Prostate gland (tissue), 2 donors: Measurements from ENCODE around the gene DNAJB5. TPM values are rescaled to one million over a fixed set of nuclear protein-coding genes. Genes with fewer than 3 reads are reported as not detected.

Experiments used
- DNase-seq: peaks from one replicate; pipeline ENCODE4 v3.0.0-alpha.2; 2019; ENCODE audit warnings: low spot score
- H3K27ac ChIP-seq, 2 donors: fragments of 200-600 bp; sonication (generic); 2 replicates each; pipeline ENCODE4 v1.5.1; 2017 to 2019
- H3K27me3 ChIP-seq: fragments of 200-600 bp; sonication (generic); replicated peaks from 2 replicates; pipeline ENCODE4 v1.5.1; 2019; ENCODE audit not compliant: insufficient read depth
- H3K36me3 ChIP-seq, 2 donors: fragments of 200-600 bp; sonication (generic); 1 replicate in 1 of 2; 2 replicates in 1 of 2; pipeline versions ENCODE4 v1.5.1 to v1.8.1; 2017 to 2019
- H3K4me1 ChIP-seq: fragments of 200-600 bp; sonication (generic); replicated peaks from 2 replicates; pipeline ENCODE4 v1.5.1; 2019
- H3K4me3 ChIP-seq, 2 donors: fragments of 200-600 bp; sonication (generic); 2 replicates each; pipeline ENCODE4 v1.5.1; 2017 to 2019
- H3K9me3 ChIP-seq: fragments of 200-600 bp; sonication (generic); 2 replicates; pipeline ENCODE4 v1.5.1; 2017
- POLR2A ChIP-seq: fragments of 450-650 bp; IDR thresholded peaks from one replicate; pipeline ENCODE4 v1.6.1; 2016; ENCODE audit warnings: antibody characterized with exemption, mild to moderate bottlenecking
- POLR2AphosphoS5 ChIP-seq: sonication (generic); formaldehyde crosslinking; IDR thresholded peaks from one replicate; pipeline ENCODE4 v1.6.1; 2017; ENCODE audit warnings: antibody characterized with exemption
- WGBS: methylation state at CpG from one replicate; pipeline ENCODE4 v1.1.5; 2018; 5-methylcytosine and 5-hydroxymethylcytosine counted together
- intact Hi-C: fragments of 100-400 bp; cut with DNase I; formaldehyde crosslinking; loops from one replicate; pipeline ENCODE4 v1.14.2; 2022
- total RNA-seq, 2 donors: library from RNA; depleted of rRNA; stranded (reverse); fragments of >200 nt; gene quantifications; one replicate each; pipeline ENCODE4 v1.1.0, GENCODE V29; 2016
- TF ChIP-seq, protein P1 (sequence below), 4 experiments: fragments of 200-600 bp in 2 of 4; fragments of 450-650 bp in 2 of 4; sonication (generic) in 2 of 4; IDR thresholded peaks; 1 replicate in 3 of 4; 2 replicates in 1 of 4; pipeline ENCODE4 v1.5.1; 2016 to 2019; ENCODE audit warnings: antibody characterized with exemption in 4 of 4, mild to moderate bottlenecking in 2 of 4, moderate library complexity in 2 of 4

DNAJB5 gene
- total RNA-seq, 2 donors from 2014 or later = 16.5 to 43.3 TPM

- Histone ChIP-seq H3K4me1 (no peaks in the 10 kb centered on the region), H3K9me3 (no peaks in the 10 kb centered on the region), H3K27ac (peak overlapping the region; percentile 59 to 68), H3K27me3 (no peaks in the 10 kb centered on the region), H3K4me3 (peak overlapping the region; percentile 95 to 96), H3K36me3 (no peaks in the 10 kb centered on the region)
- TF ChIP-seq, protein P1, sequence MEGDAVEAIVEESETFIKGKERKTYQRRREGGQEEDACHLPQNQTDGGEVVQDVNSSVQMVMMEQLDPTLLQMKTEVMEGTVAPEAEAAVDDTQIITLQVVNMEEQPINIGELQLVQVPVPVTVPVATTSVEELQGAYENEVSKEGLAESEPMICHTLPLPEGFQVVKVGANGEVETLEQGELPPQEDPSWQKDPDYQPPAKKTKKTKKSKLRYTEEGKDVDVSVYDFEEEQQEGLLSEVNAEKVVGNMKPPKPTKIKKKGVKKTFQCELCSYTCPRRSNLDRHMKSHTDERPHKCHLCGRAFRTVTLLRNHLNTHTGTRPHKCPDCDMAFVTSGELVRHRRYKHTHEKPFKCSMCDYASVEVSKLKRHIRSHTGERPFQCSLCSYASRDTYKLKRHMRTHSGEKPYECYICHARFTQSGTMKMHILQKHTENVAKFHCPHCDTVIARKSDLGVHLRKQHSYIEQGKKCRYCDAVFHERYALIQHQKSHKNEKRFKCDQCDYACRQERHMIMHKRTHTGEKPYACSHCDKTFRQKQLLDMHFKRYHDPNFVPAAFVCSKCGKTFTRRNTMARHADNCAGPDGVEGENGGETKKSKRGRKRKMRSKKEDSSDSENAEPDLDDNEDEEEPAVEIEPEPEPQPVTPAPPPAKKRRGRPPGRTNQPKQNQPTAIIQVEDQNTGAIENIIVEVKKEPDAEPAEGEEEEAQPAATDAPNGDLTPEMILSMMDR (IDR thresholded peaks at IDR 0.05) = no peak
- TF ChIP-seq POLR2AphosphoS5 (no peak), POLR2A (no peak)
- WGBS = 22% methylated on average over 25 of the region's 25 CpGs
- intact Hi-C loops = loop anchor here (10.0 kb wide), 1 partner anchor 284 kb away; no protein-coding TSS in a partner anchor
- DNase-seq = no peak
Observed at GRCh38 chr9:34988218-34989002, 1.1 kb upstream of the DNAJB5 start.

- TF ChIP-seq, protein P1 (IDR thresholded peaks at IDR 0.05) = no peak
- TF ChIP-seq POLR2AphosphoS5 = no peak
- no peak for TF ChIP-seq POLR2A
- no peaks in the 10 kb centered on the region for H3K9me3 ChIP-seq
- no peaks in the 10 kb centered on the region for H3K36me3 ChIP-seq
- H3K27ac ChIP-seq = peak overlapping the region; percentile 90 to 93
- no peaks in the 10 kb centered on the region for H3K27me3 ChIP-seq
- WGBS = 7% methylated on average over 37 of the region's 39 CpGs
- DNase-seq = peak; percentile 27
- H3K4me3 ChIP-seq = peak overlapping the region; percentile 95 to 96
- intact Hi-C loops = loop anchor here (2.0 to 10.0 kb wide), 3 partner anchors 83 to 495 kb away; partner anchors contain the start of gene VCP
- no peaks in the 10 kb centered on the region for H3K4me1 ChIP-seq
Observed at GRCh38 chr9:34989946-34990635, 546 bp downstream of the DNAJB5 start.

GRCh38 chr9:34990908-34991606 is 1.5 kb downstream of the DNAJB5 start:
- no peak overlapping the region for H3K4me3 ChIP-seq
- no peaks in the 10 kb centered on the region for H3K36me3 ChIP-seq
- 58% methylated on average over 7 of the region's 7 CpGs for WGBS
- no peaks in the 10 kb centered on the region for H3K4me1 ChIP-seq
- no peaks in the 10 kb centered on the region for H3K9me3 ChIP-seq
- peak overlapping the region; percentile 90 to 93 for H3K27ac ChIP-seq
- intact Hi-C loops = loop anchor here (2.0 to 10.0 kb wide), 2 partner anchors 82 to 494 kb away; partner anchors contain the start of gene VCP
- H3K27me3 ChIP-seq = no peaks in the 10 kb centered on the region
- no peak for TF ChIP-seq POLR2A
- no peak for TF ChIP-seq POLR2AphosphoS5
- TF ChIP-seq, protein P1 (IDR thresholded peaks at IDR 0.05) = no peak
- DNase-seq = no peak

- no peaks in the 10 kb centered on the region for H3K9me3 ChIP-seq
- DNase-seq = no peak
- no peaks in the 10 kb centered on the region for H3K36me3 ChIP-seq
- no peak overlapping the region for H3K4me3 ChIP-seq
- no peaks in the 10 kb centered on the region for H3K27me3 ChIP-seq
- H3K4me1 ChIP-seq = no peaks in the 10 kb centered on the region
- intact Hi-C loops = loop anchor here (2.0 to 10.0 kb wide), 2 partner anchors 81 to 493 kb away; partner anchors contain the start of gene VCP
- H3K27ac ChIP-seq = peak overlapping the region; percentile 74 to 93
- 60% methylated on average over 15 of the region's 15 CpGs for WGBS
- no peak for TF ChIP-seq POLR2AphosphoS5
- no peak for TF ChIP-seq POLR2A
- TF ChIP-seq, protein P1 (IDR thresholded peaks at IDR 0.05) = no peak
Observed at GRCh38 chr9:34991607-34992375, 2.2 kb downstream of the DNAJB5 start.
